Body of pancreas (tissue), 4 donors: ENCODE measurements around the gene DDO.

Experiments
- CTCF ChIP-seq, 7 experiments: fragments of 450-650 bp in 4 of 7; fragments of 200-600 bp in 3 of 7; sonication (generic) in 3 of 7; IDR thresholded peaks; one replicate each; pipeline ENCODE4 v1.5.1; 2016 to 2019; ENCODE audit warnings: antibody characterized with exemption in 7 of 7
- POLR2A ChIP-seq, 3 donors: fragments of 450-650 bp; IDR thresholded peaks; one replicate each; pipeline ENCODE4 v1.6.1; 2016; ENCODE audit warnings: antibody characterized with exemption in 3 of 3, mild to moderate bottlenecking in 2 of 3

- TF ChIP-seq CTCF (IDR thresholded peaks at IDR 0.05) (no peak), POLR2A (IDR thresholded peaks at IDR 0.05) (no peak)
These were observed 47.1 kb downstream of the DDO start for GRCh38 chr6:110368284-110368683.
